Loucy (cell line): Measurements from ENCODE around the gene PLA2G15.

Source experiments
- CTCF ChIP-seq: fragments of 200-600 bp; sonication (generic); conservative IDR thresholded peaks from 2 replicates; pipeline ENCODE4 v1.5.1; 2014; ENCODE audit warnings: mild to moderate bottlenecking, antibody characterized with exemption, low read length
- EZH2phosphoT487 ChIP-seq: fragments of 200-600 bp; IDR thresholded peaks from 2 replicates; pipeline ENCODE4 v1.6.1; 2018; ENCODE audit warnings: antibody characterized with exemption, mild to moderate bottlenecking, moderate library complexity, borderline replicate concordance

- TF ChIP-seq CTCF (no peak; the same call in 1 of the 2 replicates), EZH2phosphoT487 (no peak)
Measured at GRCh38 chr16:68264128-68265077, 19.2 kb downstream of the PLA2G15 start, which contains the start of gene SLC7A6.
